H1 (cell line): ENCODE results near the gene ANGPTL8. TPM values are rescaled to one million over a fixed set of nuclear protein-coding genes. Genes with fewer than 3 reads are reported as not detected.

Source experiments
- CTCF ChIA-PET: fragments of 300-600 bp; sonication (Branson Sonifier 250); formaldehyde crosslinking; loops from one replicate; lab custom pipeline; 2021; ENCODE audit not compliant: partially characterized antibody; lab: Charles Lee
- POLR2A ChIA-PET: fragments of 300-600 bp; sonication (Branson Sonifier 250); formaldehyde crosslinking; loops from one replicate; lab custom pipeline; 2021; ENCODE audit warnings: inconsistent platforms; ENCODE audit not compliant: partially characterized antibody; lab: Charles Lee
- DNase-seq, 2 experiments: peaks; one replicate each; pipeline versions ENCODE4 v3.0.0 to v3.0.0-alpha.2; 2010 to 2022; ENCODE audit warnings: low spot score in 2 of 2, low read depth in 1 of 2, mixed read lengths in 1 of 2
- FAIRE-seq: peaks from 2 replicates; lab custom pipeline; 2011; peaks lifted over from hg19 to GRCh38; lab: Jason Lieb, UNC
- H2AFZ ChIP-seq: 2 replicates; pipeline ENCODE4 v1.8.1; 2012; ENCODE audit warnings: low read length, inconsistent platforms
- H2AK5ac ChIP-seq: 2 replicates; pipeline ENCODE4 v1.6.1; 2013; ENCODE audit warnings: low read depth, low read length
- H2BK120ac ChIP-seq: replicated peaks from 2 replicates; pipeline ENCODE3; 2013; ENCODE audit warnings: low read depth, low read length, inconsistent platforms
- H2BK12ac ChIP-seq: 2 replicates; pipeline ENCODE4 v1.6.1; 2013; ENCODE audit warnings: low read depth, low read length
- H2BK15ac ChIP-seq: 2 replicates; pipeline ENCODE4 v1.6.1; 2013; ENCODE audit warnings: low read length
- H2BK20ac ChIP-seq: 2 replicates; pipeline ENCODE4 v1.6.1; 2013; ENCODE audit warnings: low read length
- H2BK5ac ChIP-seq: 2 replicates; pipeline ENCODE4 v1.6.1; 2013; ENCODE audit warnings: low read depth, low read length
- H3K14ac ChIP-seq: 2 replicates; pipeline ENCODE4 v1.6.1; 2013; ENCODE audit warnings: inconsistent platforms; ENCODE audit not compliant: insufficient read length
- H3K18ac ChIP-seq: 2 replicates; pipeline ENCODE4 v1.6.1; 2013; ENCODE audit warnings: low read length; ENCODE audit errors: extremely low read depth
- H3K23ac ChIP-seq: 2 replicates; pipeline ENCODE4 v1.6.1; 2013; ENCODE audit warnings: inconsistent platforms; ENCODE audit not compliant: insufficient read length
- H3K23me2 ChIP-seq: 2 replicates; pipeline ENCODE4 v1.6.1; 2013; ENCODE audit warnings: low read depth, low read length
- H3K27ac ChIP-seq: 2 replicates; pipeline ENCODE4 v1.6.1; 2011; ENCODE audit warnings: low read depth, low read length, inconsistent platforms
- H3K27me3 ChIP-seq, 4 experiments: replicated peaks in 1 of 4; 1 replicate in 1 of 4; 2 replicates in 3 of 4; pipeline versions ENCODE4 v1.6.1 to v1.8.1; 2011 to 2013; ENCODE audit warnings: low read length in 3 of 4, mild to moderate bottlenecking in 3 of 4, inconsistent platforms in 2 of 4, mixed read lengths in 2 of 4, moderate library complexity in 1 of 4; ENCODE audit not compliant: control insufficient read depth in 3 of 4, insufficient read depth in 3 of 4; ENCODE audit errors: extremely low read depth in 1 of 4
- H3K36me3 ChIP-seq, 4 experiments: 2 replicates each; pipeline versions ENCODE4 v1.6.1 to v1.8.1; 2011 to 2013; ENCODE audit warnings: mild to moderate bottlenecking in 4 of 4, low read length in 3 of 4, moderate library complexity in 2 of 4, control low read depth in 1 of 4, inconsistent platforms in 1 of 4; ENCODE audit not compliant: insufficient read depth in 4 of 4, control insufficient read depth in 2 of 4
- H3K4ac ChIP-seq: replicated peaks from 2 replicates; pipeline ENCODE3; 2013; ENCODE audit warnings: low read length, low read depth, mixed read lengths, inconsistent platforms; ENCODE audit not compliant: insufficient read length
- H3K4me1 ChIP-seq, 4 experiments: replicated peaks in 1 of 4; 1 replicate in 1 of 4; 2 replicates in 3 of 4; pipeline versions ENCODE4 v1.6.1 to v1.8.1; 2011 to 2013; ENCODE audit warnings: low read length in 3 of 4, inconsistent platforms in 2 of 4, mixed read lengths in 1 of 4; ENCODE audit not compliant: insufficient read depth in 4 of 4, control insufficient read depth in 3 of 4
- H3K4me2 ChIP-seq, 2 experiments: 2 replicates each; pipeline versions ENCODE4 v1.6.1 to v1.8.1; 2011 to 2013; ENCODE audit warnings: low read depth in 2 of 2, low read length in 2 of 2, control low read depth in 1 of 2, inconsistent platforms in 1 of 2, mild to moderate bottlenecking in 1 of 2; ENCODE audit not compliant: insufficient read depth in 1 of 2
- H3K4me3 ChIP-seq, 4 experiments: fragments of 200-600, 300-600 bp in 1 of 4; sonication (generic), shearing (Covaris generic), sonication (Bioruptor Twin) in 1 of 4; 2 replicates each; pipeline versions ENCODE4 v1.5.1 to v1.8.1; 2011 to 2016; ENCODE audit warnings: low read length in 4 of 4, low read depth in 3 of 4, control low read depth in 2 of 4, inconsistent platforms in 2 of 4, mild to moderate bottlenecking in 2 of 4, mixed read lengths in 1 of 4, moderate library complexity in 1 of 4; ENCODE audit not compliant: insufficient read depth in 2 of 4; ENCODE audit errors: extremely low read depth in 1 of 4
- H3K56ac ChIP-seq: replicated peaks from 2 replicates; pipeline ENCODE3; 2013; ENCODE audit warnings: low read depth, mild to moderate bottlenecking, mixed read lengths, low read length, inconsistent platforms; ENCODE audit not compliant: insufficient read length
- H3K79me1 ChIP-seq: 2 replicates; pipeline ENCODE4 v1.6.1; 2013; ENCODE audit warnings: low read depth, low read length, control low read depth
- H3K79me2 ChIP-seq, 2 experiments: 2 replicates each; pipeline versions ENCODE4 v1.6.1 to v1.8.1; 2012 to 2013; ENCODE audit warnings: low read length in 2 of 2, mild to moderate bottlenecking in 2 of 2, inconsistent platforms in 1 of 2; ENCODE audit not compliant: insufficient read depth in 2 of 2, control insufficient read depth in 1 of 2
- H3K9ac ChIP-seq, 4 experiments: replicated peaks in 1 of 4; 1 replicate in 1 of 4; 2 replicates in 3 of 4; pipeline versions ENCODE4 v1.6.1 to v1.8.1; 2011 to 2013; ENCODE audit warnings: low read depth in 3 of 4, low read length in 3 of 4, control low read depth in 2 of 4, mild to moderate bottlenecking in 2 of 4, moderate library complexity in 2 of 4, inconsistent platforms in 1 of 4; ENCODE audit errors: extremely low read depth in 1 of 4
- H3K9me3 ChIP-seq, 2 experiments: 2 replicates each; pipeline versions ENCODE4 v1.6.1 to v1.8.1; 2012 to 2013; ENCODE audit warnings: mild to moderate bottlenecking in 2 of 2, moderate library complexity in 2 of 2, control low read depth in 1 of 2, inconsistent platforms in 1 of 2, low read depth in 1 of 2, low read length in 1 of 2, mixed read lengths in 1 of 2; ENCODE audit not compliant: insufficient read depth in 2 of 2
- H4K20me1 ChIP-seq, 2 experiments: replicated peaks in 1 of 2; 2 replicates each; pipeline versions ENCODE3 to v1.8.1; 2011 to 2013; ENCODE audit warnings: inconsistent platforms in 2 of 2, low read length in 2 of 2, mild to moderate bottlenecking in 1 of 2; ENCODE audit not compliant: insufficient read depth in 2 of 2, control insufficient read depth in 1 of 2
- H4K5ac ChIP-seq: 2 replicates; pipeline ENCODE4 v1.6.1; 2013; ENCODE audit warnings: low read length, low read depth, mixed read lengths, inconsistent platforms; ENCODE audit not compliant: insufficient read length
- H4K8ac ChIP-seq: 2 replicates; pipeline ENCODE4 v1.8.0; 2013; ENCODE audit warnings: mild to moderate bottlenecking, moderate library complexity, low read length, inconsistent platforms; ENCODE audit not compliant: insufficient read depth; ENCODE audit errors: extremely low read depth
- H4K91ac ChIP-seq: replicated peaks from 2 replicates; pipeline ENCODE3; 2013; ENCODE audit warnings: low read length, mixed read lengths, inconsistent platforms; ENCODE audit not compliant: insufficient read length
- CEBPB ChIP-seq: IDR thresholded peaks from 2 replicates; pipeline ENCODE4 v1.6.1; 2012; ENCODE audit warnings: low read depth, low read length
- EZH2 ChIP-seq: fragments of 200-600 bp; sonication (generic); IDR thresholded peaks from 2 replicates; pipeline ENCODE4 v1.7.1; 2012; ENCODE audit warnings: low read depth, mild to moderate bottlenecking, moderate library complexity, low read length, inconsistent platforms; ENCODE audit not compliant: severe bottlenecking
- HDAC2 ChIP-seq, 2 experiments: fragments of 300-600 bp in 1 of 2; sonication (generic) in 1 of 2; IDR thresholded peaks; 2 replicates each; pipeline ENCODE4 v1.6.1; 2011 to 2012; ENCODE audit warnings: low read depth in 2 of 2, low read length in 2 of 2, mild to moderate bottlenecking in 2 of 2, moderate library complexity in 2 of 2, borderline replicate concordance in 1 of 2, inconsistent platforms in 1 of 2
- JUND ChIP-seq: IDR thresholded peaks from 2 replicates; pipeline ENCODE4 v1.6.1; 2011; ENCODE audit warnings: mild to moderate bottlenecking, improper control_type of control experiment, low read length
- POLR2A ChIP-seq, 2 experiments: IDR thresholded peaks; 1 replicate in 1 of 2; 2 replicates in 1 of 2; pipeline ENCODE4 v1.6.1; 2011; ENCODE audit warnings: low read depth in 2 of 2, low read length in 2 of 2, mild to moderate bottlenecking in 2 of 2; ENCODE audit errors: control extremely low read depth in 1 of 2
- RAD21 ChIP-seq, 2 experiments: IDR thresholded peaks in 1 of 2; conservative IDR thresholded peaks in 1 of 2; 2 replicates each; pipeline ENCODE4 v1.6.1; 2011; ENCODE audit warnings: low read depth in 2 of 2, low read length in 2 of 2, improper control_type of control experiment in 1 of 2, inconsistent platforms in 1 of 2, mild to moderate bottlenecking in 1 of 2, moderate library complexity in 1 of 2
- YY1 ChIP-seq: IDR thresholded peaks from 2 replicates; pipeline ENCODE4 v1.6.1; 2011; ENCODE audit warnings: low read depth, mild to moderate bottlenecking, low read length
- WGBS, 2 experiments: shearing (Covaris generic) in 1 of 2; methylation state at CpG; one replicate each; pipeline versions ENCODE4 v1.1.6 to v1.1.7; 2013 to 2015; ENCODE audit warnings: low lambda C conversion rate in 2 of 2, mixed read lengths in 2 of 2, inconsistent platforms in 1 of 2, low coverage in 1 of 2, missing lambda C conversion rate in 1 of 2; ENCODE audit not compliant: insufficient replicate concordance in 2 of 2, insufficient coverage in 1 of 2, insufficient read length in 1 of 2; ENCODE audit errors: extremely low coverage in 1 of 2, missing lambda C conversion rate in 1 of 2; 5-methylcytosine and 5-hydroxymethylcytosine counted together
- polyA plus RNA-seq, 7 experiments: library from polyadenylated mRNA; depleted of rRNA in 3 of 7; stranded (reverse) in 5 of 7; unstranded in 2 of 7; fragments of >200 nt in 5 of 7; fragments of 200-250 nt in 2 of 7; gene quantifications; 1 replicate in 5 of 7; 2 replicates in 1 of 7; 4 replicates in 1 of 7; pipeline versions ENCODE4 v1.2.1 to v1.2.3, GENCODE V29; 2011 to 2013; ENCODE audit warnings: missing spikeins in 2 of 7, mixed read lengths in 2 of 7
- total RNA-seq: library from RNA; stranded (reverse); fragmentation: NEBNext Ultra II Directional; extraction: Animal tissue kit (Norgen Biotek cat#: 25700); gene quantifications from 2 replicates; pipeline ENCODE4 v1.2.1, GENCODE V29; 2021
- TF ChIP-seq, protein P1 (sequence below): IDR thresholded peaks from 2 replicates; pipeline ENCODE4 v1.6.1; 2012; ENCODE audit warnings: inconsistent platforms
- TF ChIP-seq, protein P2 (sequence below): IDR thresholded peaks from 2 replicates; pipeline ENCODE4 v1.6.1; 2011; ENCODE audit warnings: low read depth, mild to moderate bottlenecking, low read length; ENCODE audit not compliant: insufficient read depth

Gene ANGPTL8
- total and polyA plus RNA-seq, 2 of the 8 experiments (the other 6 are each of a cell fraction or from before 2014, with no cell fraction given) = not detected

DNA sequence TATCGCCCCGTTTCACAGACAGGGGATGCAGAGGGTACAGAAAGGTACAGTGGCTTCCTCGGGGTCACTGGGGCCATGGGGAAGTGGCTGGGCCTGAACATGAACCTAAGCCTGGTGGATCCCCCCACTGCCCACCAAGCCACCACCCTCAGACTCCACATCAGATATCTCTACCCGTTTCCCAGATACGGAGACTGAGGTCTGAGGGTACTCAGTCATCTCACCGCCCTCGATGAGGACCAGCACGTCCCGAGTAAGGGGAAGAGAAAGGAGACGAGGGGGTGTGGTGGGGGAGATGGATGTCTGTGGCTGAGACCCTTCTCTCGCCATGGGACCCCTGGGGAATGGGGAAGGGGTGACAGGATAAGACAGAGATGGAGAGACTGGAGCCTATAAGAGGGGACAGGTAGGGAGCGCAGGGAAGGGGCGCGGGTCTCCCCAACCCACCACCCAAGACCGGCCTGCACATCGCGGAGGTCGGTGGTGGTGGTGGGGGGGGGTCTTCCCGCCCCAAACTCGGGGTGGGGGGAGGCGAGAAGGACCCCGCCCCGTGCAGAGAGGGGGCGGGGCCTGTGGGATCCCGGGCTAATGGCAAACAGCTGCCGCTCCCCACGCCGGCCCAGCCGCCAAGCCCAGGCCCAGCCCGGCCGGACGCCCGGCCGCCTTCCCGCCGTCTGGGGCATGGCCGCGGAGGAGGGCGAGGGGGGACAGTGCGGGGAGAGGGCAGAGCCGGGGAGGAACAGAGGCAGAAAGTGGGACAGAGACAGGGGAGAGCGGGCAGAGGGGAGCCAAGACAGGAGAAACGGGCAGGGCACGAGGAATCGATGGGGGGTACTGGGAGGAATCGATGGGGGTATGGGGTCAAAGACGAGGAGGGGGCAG lies 42.8 kb upstream of the ANGPTL8 start:
- peaks cover 2 to 23% (median 10%) of the 10 kb centered on the region in 4 experiments; a peak in 6 of 8 replicates for H3K36me3 ChIP-seq
- H4K5ac ChIP-seq = no peak overlapping the region
- H3K4ac ChIP-seq = peak overlapping the region; percentile 19
- no peak overlapping the region for H3K27ac ChIP-seq
- DNase-seq = peak in 1 of 2 experiments; percentile 71
- peak overlapping the region; percentile 86 for H2AFZ ChIP-seq
- no peaks in the 10 kb centered on the region for H3K27me3 ChIP-seq
- 0 out of 2 replicates have a peak overlapping the region, but pooled peaks have one; percentile 43 for H2BK12ac ChIP-seq
- no peaks in the 10 kb centered on the region; the same call in 1 of the 2 replicates for H3K79me1 ChIP-seq
- 35% methylated on average over 20 of the region's 47 CpGs; no CpG with 5 or more reads in 1 of the 2 experiments for WGBS, 2 experiments
- no peaks in the 10 kb centered on the region for H4K20me1 ChIP-seq
- no peak overlapping the region for H4K91ac ChIP-seq
- ChIA-PET POLR2A (interaction anchor here (2.1 kb wide), 2 partner anchors 10 to 27 kb away, joined by 4 to 5 read pairs; no protein-coding TSS in a partner anchor), CTCF (no interaction called here)
- no peaks in the 10 kb centered on the region for H3K79me2 ChIP-seq
- peak overlapping the region; percentile 60 to 85 (median 81) for H3K4me3 ChIP-seq
- 0 out of 2 replicates have a peak overlapping the region, but pooled peaks have one; percentile 16 for H2AK5ac ChIP-seq
- H3K23ac ChIP-seq = no peak overlapping the region
- H2BK120ac ChIP-seq = no peak overlapping the region
- H2BK15ac ChIP-seq = peak overlapping the region; percentile 88; the same call in 1 of the 2 replicates
- H3K4me1 ChIP-seq = peaks cover 0 to 3% (median 2%) of the 10 kb centered on the region in 4 experiments; a peak in 4 of 7 replicates
- no peak overlapping the region for H3K14ac ChIP-seq
- peak overlapping the region; percentile 90 for H3K18ac ChIP-seq
- FAIRE-seq = no peak
- H3K56ac ChIP-seq = no peak overlapping the region
- H3K23me2 ChIP-seq = peaks cover 6% of the 10 kb centered on the region; the same call in 1 of the 2 replicates
- H4K8ac ChIP-seq = peak overlapping the region; percentile 88
- peak overlapping the region; percentile 38 to 71 (median 58) for H3K9ac ChIP-seq
- no peaks in the 10 kb centered on the region for H3K9me3 ChIP-seq
- H3K4me2 ChIP-seq = peak overlapping the region; percentile 54 to 79
- no peak overlapping the region for H2BK20ac ChIP-seq
- H2BK5ac ChIP-seq = peak overlapping the region; percentile 71; the same call in 1 of the 2 replicates
- TF ChIP-seq, protein P1, sequence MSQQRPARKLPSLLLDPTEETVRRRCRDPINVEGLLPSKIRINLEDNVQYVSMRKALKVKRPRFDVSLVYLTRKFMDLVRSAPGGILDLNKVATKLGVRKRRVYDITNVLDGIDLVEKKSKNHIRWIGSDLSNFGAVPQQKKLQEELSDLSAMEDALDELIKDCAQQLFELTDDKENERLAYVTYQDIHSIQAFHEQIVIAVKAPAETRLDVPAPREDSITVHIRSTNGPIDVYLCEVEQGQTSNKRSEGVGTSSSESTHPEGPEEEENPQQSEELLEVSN = peak; percentile 60; the same call in 1 of the 2 replicates
- TF ChIP-seq RAD21 (IDR thresholded peaks at IDR 0.05 in 1 of 2, conservative IDR thresholded peaks at IDR 0.05 in 1 of 2; ENCODE audit: low read depth in 2 of 2, low read length in 2 of 2) = no peak
- TF ChIP-seq HDAC2 (IDR thresholded peaks at IDR 0.05; ENCODE audit: borderline replicate concordance in 1 of 2, low read depth in 2 of 2, low read length in 2 of 2) = peak in 1 of 2 experiments; percentile 31; a peak in 1 of 4 replicates
- TF ChIP-seq CEBPB = no peak
- no peak for TF ChIP-seq POLR2A (IDR thresholded peaks at IDR 0.05; ENCODE audit: control extremely low read depth in 1 of 2, low read depth in 2 of 2, low read length in 2 of 2)
- TF ChIP-seq JUND = no peak
- TF ChIP-seq, protein P2, sequence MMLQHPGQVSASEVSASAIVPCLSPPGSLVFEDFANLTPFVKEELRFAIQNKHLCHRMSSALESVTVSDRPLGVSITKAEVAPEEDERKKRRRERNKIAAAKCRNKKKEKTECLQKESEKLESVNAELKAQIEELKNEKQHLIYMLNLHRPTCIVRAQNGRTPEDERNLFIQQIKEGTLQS = no peak
- 0 out of 2 replicates have a peak, but pooled peaks have one; percentile 31 for TF ChIP-seq YY1
- no peak for TF ChIP-seq EZH2
